ENCODE data around the gene ST7L. TPM values are rescaled to one million over a fixed set of nuclear protein-coding genes. Genes with fewer than 3 reads are reported as not detected.

ST7L gene
- total and polyA plus RNA-seq, 9 of the 15 experiments (the other 6 are each of a cell fraction or from before 2014, with no cell fraction given), result 9.0 to 32.5 (median 26.6) TPM

GRCh38 chr1:112508278-112509004, 110.5 kb downstream of the ST7L start, which contains the start of gene WNT2B (continued):
- TF ChIP-seq GMEB1 (CRISPR knock-in tag; IDR thresholded peaks at IDR 0.05), result no peak
- TF ChIP-seq BCOR (IDR thresholded peaks at IDR 0.05), result peak; percentile 53; the same call in 1 of the 2 replicates
- TF ChIP-seq ELF2 (CRISPR knock-in tag; IDR thresholded peaks at IDR 0.05), result no peak
- TF ChIP-seq CXXC5 (CRISPR knock-in tag; IDR thresholded peaks at IDR 0.05), result peak; percentile 29; the same call in 1 of the 2 replicates
- TF ChIP-seq L3MBTL2 (IDR thresholded peaks at IDR 0.05), result peak; percentile 64
- no peak for TF ChIP-seq EWSR1 (IDR thresholded peaks at IDR 0.05; ENCODE audit: borderline replicate concordance, low read depth, partially characterized antibody)
- no peak for TF ChIP-seq ZNF778 (CRISPR knock-in tag; IDR thresholded peaks at IDR 0.05)
- TF ChIP-seq NFE2 (IDR thresholded peaks at IDR 0.05; ENCODE audit: low read depth), result no peak

DNA sequence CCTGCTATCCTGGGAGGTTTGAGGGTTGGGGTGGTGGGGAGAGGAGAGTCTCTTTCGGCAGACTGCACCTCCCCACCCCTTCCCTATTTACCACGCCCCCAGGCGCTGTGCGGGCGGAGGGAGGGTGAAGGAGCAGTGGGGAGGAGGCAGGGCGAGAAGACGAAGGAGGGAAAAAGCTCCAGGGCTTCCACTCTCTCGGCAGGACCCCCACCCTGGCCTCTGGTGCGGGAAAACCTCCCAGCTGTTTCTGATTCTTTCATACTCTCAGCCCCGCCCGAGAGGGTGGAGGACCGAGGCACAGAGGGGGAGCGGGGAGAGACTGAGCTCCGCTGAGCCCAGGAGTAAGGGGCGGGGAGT, 111.0 kb downstream of the ST7L start:
- H3K27me3 ChIP-seq (ENCODE audit: control insufficient read depth in 2 of 2, insufficient read depth in 2 of 2, low read length in 2 of 2), result peaks cover 39 to 79% of the 10 kb centered on the region in 2 experiments
- POLR2A ChIA-PET, result interaction anchor here (0.5 to 1.3 kb wide), 3 partner anchors 8 to 20 kb away, joined by 3 to 4 read pairs (median 3); no protein-coding TSS in a partner anchor
- CTCF ChIA-PET (ENCODE audit: low intra/inter-chr PET ratio), result interaction anchor here (0.6 to 0.7 kb wide), 2 partner anchors 42 to 56 kb away, joined by 3 read pairs; no protein-coding TSS in a partner anchor
- no peak overlapping the region; the same call in 1 of the 2 replicates for H3K4me3 ChIP-seq
- no peak overlapping the region for H3K27ac ChIP-seq (ENCODE audit: extremely low read depth, low read depth, low read length)
- TF ChIP-seq MAFF (IDR thresholded peaks at IDR 0.05; ENCODE audit: low read length) (no peak), ZNF740 (CRISPR knock-in tag; IDR thresholded peaks at IDR 0.05) (no peak), ZNF740 (tag; IDR thresholded peaks at IDR 0.05) (0 out of 4 replicates have a peak, but pooled peaks of 1 of the 2 experiments have one; percentile 6), ZNF224 (CRISPR knock-in tag; IDR thresholded peaks at IDR 0.05) (no peak), ZNF263 (CRISPR knock-in tag; IDR thresholded peaks at IDR 0.05; ENCODE audit: borderline replicate concordance) (peak; percentile 81; the same call in 1 of the 2 replicates)
- TF ChIP-seq, protein P1, sequence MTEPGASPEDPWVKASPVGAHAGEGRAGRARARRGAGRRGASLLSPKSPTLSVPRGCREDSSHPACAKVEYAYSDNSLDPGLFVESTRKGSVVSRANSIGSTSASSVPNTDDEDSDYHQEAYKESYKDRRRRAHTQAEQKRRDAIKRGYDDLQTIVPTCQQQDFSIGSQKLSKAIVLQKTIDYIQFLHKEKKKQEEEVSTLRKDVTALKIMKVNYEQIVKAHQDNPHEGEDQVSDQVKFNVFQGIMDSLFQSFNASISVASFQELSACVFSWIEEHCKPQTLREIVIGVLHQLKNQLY (CRISPR knock-in tag; conservative IDR thresholded peaks at IDR 0.05), result no peak
- 0 out of 2 replicates have a peak, but pooled peaks cover 4% of the 10 kb centered on the region for H4K20me1 ChIP-seq (replicated peaks; ENCODE audit: control insufficient read depth, insufficient read depth, low read length)
- peaks cover 0 to 24% of the 10 kb centered on the region in 2 experiments; a peak in 4 of 5 replicates for H3K4me1 ChIP-seq (replicated peaks in 1 of 2; ENCODE audit: control insufficient read depth in 2 of 2, insufficient read depth in 2 of 2, low read length in 2 of 2)
- FAIRE-seq (no peak), ATAC-seq (peak; percentile 50; the same call in 2 of the 3 replicates), DNase-seq (ENCODE audit: extremely low read depth in 1 of 4, low spot score in 3 of 4) (peak; percentile 17 to 61 (median 50))
- intact Hi-C loops (cut with micrococcal nuclease) (no loop called here), in situ Hi-C loops (cut with MboI) (no loop called here)
- BruUV-seq (replicated peaks), result no TSS peak
- H3K79me2 ChIP-seq (ENCODE audit: control insufficient read depth, insufficient read depth, low read length), result no peaks in the 10 kb centered on the region
- H3K36me3 ChIP-seq (ENCODE audit: control insufficient read depth, insufficient read depth, low read length), result no peaks in the 10 kb centered on the region
- no peaks in the 10 kb centered on the region for H3K9me3 ChIP-seq (replicated peaks; ENCODE audit: control insufficient read depth, insufficient read depth, low read depth, low read length)
- H3K9ac ChIP-seq (ENCODE audit: insufficient read depth in 1 of 2, low read depth in 2 of 2, low read length in 2 of 2), result no peak overlapping the region
- 3% methylated on average over 13 of the region's 15 CpGs for WGBS (ENCODE audit: insufficient coverage, low coverage, missing lambda C conversion rate)
- H3K9me1 ChIP-seq (ENCODE audit: control insufficient read depth, insufficient read depth, low read length), result no peaks in the 10 kb centered on the region
- H3K4me2 ChIP-seq (ENCODE audit: insufficient read depth, low read length), result peak overlapping the region; percentile 67
- H2AFZ ChIP-seq (ENCODE audit: low read depth, low read length), result peak overlapping the region; percentile 26; the same call in 1 of the 2 replicates

All from K562 (cell line).